GM12878 (cell line): Measurements from ENCODE around the gene BBX. TPM values are rescaled to one million over a fixed set of nuclear protein-coding genes. Genes with fewer than 3 reads are reported as not detected.

Experiments used
- ATAC-seq: fragments of 200-7000 bp; cut with Tn5 transposase; 3 replicates; pipeline ENCODE4 v1.9.1; 2020; ENCODE audit warnings: mild to moderate bottlenecking, moderate library complexity
- BruUV-seq: library from RNA; stranded (reverse); fragments of 400-500 nt; replicated peaks from 2 replicates; lab custom pipeline; 2021; lab: Mats Ljungman, UMichigan
- CTCF ChIA-PET: fragments of 300-600 bp; sonication (Branson Sonifier 250); formaldehyde crosslinking; extraction: SDS; loops from one replicate; lab custom pipeline; 2021; ENCODE audit warnings: inconsistent platforms; lab: Yijun Ruan, JAX
- POLR2A ChIA-PET: fragments of 350-600 bp; formaldehyde crosslinking; extraction: SDS; loops from one replicate; lab custom pipeline; 2021; ENCODE audit warnings: inconsistent platforms; lab: Charles Lee
- RAD21 ChIA-PET: fragments of 300-600 bp; sonication (Branson Sonifier 250); formaldehyde crosslinking; loops from one replicate; lab custom pipeline; 2023; ENCODE audit warnings: antibody characterized with exemption; ENCODE audit not compliant: unreplicated experiment; lab: Charles Lee
- SMC1A ChIA-PET: fragments of 300-600 bp; sonication (Branson Sonifier 250); formaldehyde crosslinking; loops from one replicate; lab custom pipeline; 2023; ENCODE audit not compliant: unreplicated experiment, uncharacterized antibody; lab: Charles Lee
- DNase-seq: peaks from one replicate; pipeline ENCODE4 v3.0.0-alpha.2; 2011; ENCODE audit warnings: low read depth, low spot score
- FAIRE-seq: peaks from 3 replicates; lab custom pipeline; 2011; peaks lifted over from hg19 to GRCh38; lab: Jason Lieb, UNC
- H2AFZ ChIP-seq: 2 replicates; pipeline ENCODE4 v1.6.0; 2011; ENCODE audit warnings: low read depth, low read length, control low read depth; ENCODE audit not compliant: control insufficient read depth
- H3K27ac ChIP-seq: 2 replicates; pipeline ENCODE4 v1.5.1; 2011; ENCODE audit warnings: control low read depth; ENCODE audit not compliant: control insufficient read depth, insufficient read depth
- H3K27me3 ChIP-seq, 2 experiments: replicated peaks in 1 of 2; 2 replicates each; pipeline versions ENCODE4 v1.6.0 to v1.6.1; 2011; ENCODE audit warnings: low read length in 1 of 2; ENCODE audit not compliant: control insufficient read depth in 2 of 2, insufficient read depth in 2 of 2
- H3K36me3 ChIP-seq, 2 experiments: 2 replicates each; pipeline ENCODE4 v1.5.1; 2011; ENCODE audit warnings: low read length in 1 of 2; ENCODE audit not compliant: control insufficient read depth in 2 of 2, insufficient read depth in 2 of 2
- H3K4me1 ChIP-seq: 2 replicates; pipeline ENCODE4 v1.6.1; 2011; ENCODE audit warnings: mild to moderate bottlenecking, low read length, moderate library complexity, mixed read lengths; ENCODE audit not compliant: control insufficient read depth, insufficient read depth
- H3K4me2 ChIP-seq: 2 replicates; pipeline ENCODE4 v1.6.0; 2011; ENCODE audit warnings: control low read depth; ENCODE audit not compliant: control insufficient read depth, insufficient read depth
- H3K4me3 ChIP-seq: fragments of 200-600 bp; sonication (generic); 2 replicates; pipeline ENCODE4 v1.5.1; 2016
- H3K79me2 ChIP-seq: 2 replicates; pipeline ENCODE4 v1.6.0; 2011; ENCODE audit warnings: low read length; ENCODE audit not compliant: control insufficient read depth, insufficient read depth
- H3K9ac ChIP-seq: 2 replicates; pipeline ENCODE4 v1.8.0; 2011; ENCODE audit warnings: low read length, control low read depth, mixed read lengths; ENCODE audit not compliant: control insufficient read depth, insufficient read depth
- H3K9me3 ChIP-seq: replicated peaks from 3 replicates; pipeline ENCODE4 v1.5.1; 2011; ENCODE audit warnings: mild to moderate bottlenecking, low read length; ENCODE audit not compliant: control insufficient read depth, insufficient read depth
- H4K20me1 ChIP-seq: 2 replicates; pipeline ENCODE4 v1.6.0; 2011; ENCODE audit not compliant: control insufficient read depth, insufficient read depth
- ATF7 ChIP-seq: fragments of 450-650 bp; IDR thresholded peaks from 2 replicates; pipeline ENCODE4 v1.6.1; 2016; ENCODE audit warnings: low read depth, mild to moderate bottlenecking
- CHD4 ChIP-seq: fragments of 200-600 bp; sonication (generic); IDR thresholded peaks from 2 replicates; pipeline ENCODE4 v1.6.1; 2016; ENCODE audit warnings: mild to moderate bottlenecking
- HSF1 ChIP-seq: fragments of 150-350 bp; IDR thresholded peaks from 2 replicates; pipeline ENCODE4 v1.6.1; 2014; ENCODE audit warnings: mild to moderate bottlenecking, low read depth, low read length
- MTA2 ChIP-seq: fragments of 450-650 bp; IDR thresholded peaks from 2 replicates; pipeline ENCODE4 v1.6.1; 2016; ENCODE audit warnings: low read depth, mild to moderate bottlenecking, moderate library complexity
- NFYA ChIP-seq: IDR thresholded peaks from 2 replicates; pipeline ENCODE4 v1.6.1; 2011; ENCODE audit warnings: low read depth, mild to moderate bottlenecking, low read length, improper control_type of control experiment, borderline replicate concordance
- NR2F1 ChIP-seq: fragments of 450-650 bp; conservative IDR thresholded peaks from 2 replicates; pipeline ENCODE4 v1.6.1; 2017; ENCODE audit warnings: mild to moderate bottlenecking
- RELA ChIP-seq: fragments of 450-650 bp; IDR thresholded peaks from 2 replicates; pipeline ENCODE4 v1.8.0; 2014; ENCODE audit warnings: borderline replicate concordance; ENCODE audit not compliant: partially characterized antibody
- RUNX3 ChIP-seq: IDR thresholded peaks from 2 replicates; pipeline ENCODE4 v1.6.1; 2012; ENCODE audit warnings: low read length, inconsistent platforms
- SREBF2 ChIP-seq: IDR thresholded peaks from 2 replicates; pipeline ENCODE4 v1.6.1; 2012; ENCODE audit warnings: mild to moderate bottlenecking, low read length
- TCF12 ChIP-seq: IDR thresholded peaks from 2 replicates; pipeline ENCODE4 v1.6.1; 2011; ENCODE audit warnings: low read depth, mild to moderate bottlenecking, low read length
- WGBS: methylation state at CpG from one replicate; pipeline ENCODE4 v1.1.6; 2016; ENCODE audit warnings: low lambda C conversion rate; ENCODE audit not compliant: insufficient replicate concordance, insufficient coverage; ENCODE audit errors: missing lambda C conversion rate; 5-methylcytosine and 5-hydroxymethylcytosine counted together
- in situ Hi-C: fragments of 300-500 bp; cut with MboI; formaldehyde crosslinking; loops from 9 replicates; pipeline ENCODE4 v1.14.3; 2018; ENCODE audit warnings: mixed read lengths
- intact Hi-C: fragments of 100-400 bp; cut with micrococcal nuclease; formaldehyde crosslinking; loops from one replicate; pipeline ENCODE4 v1.14.2; 2022; ENCODE audit not compliant: unreplicated experiment
- polyA plus RNA-seq, 11 experiments: library from polyadenylated mRNA; depleted of rRNA in 4 of 11; unstranded in 6 of 11; stranded (reverse) in 5 of 11; fragments of >200 nt; fragmentation: Nextera tagmentation in 4 of 11; fragmentation: Illumina TruSeq in 1 of 11; extraction: Ambion mirVana in 4 of 11; extraction: Trizol in 1 of 11; gene quantifications; 1 replicate in 1 of 11; 2 replicates in 10 of 11; pipeline versions ENCODE4 v1.2.1 to v1.2.3, GENCODE V29; 2011 to 2016; ENCODE audit warnings: inconsistent platforms in 2 of 11, missing spikeins in 2 of 11, low read depth in 1 of 11
- total RNA-seq, 4 experiments: library from RNA; depleted of rRNA in 3 of 4; stranded (reverse); fragments of >200 nt in 3 of 4; fragmentation: Illumina TruSeq in 1 of 4; extraction: Trizol in 1 of 4; gene quantifications; 2 replicates each; pipeline versions ENCODE4 v1.2.1 to v1.2.3, GENCODE V29; 2013 to 2021
- TF ChIP-seq, protein P1 (sequence below): fragments of 450-650 bp; IDR thresholded peaks from 2 replicates; pipeline ENCODE4 v1.6.1; 2016; ENCODE audit warnings: mild to moderate bottlenecking

Gene BBX
- total and polyA plus RNA-seq, 10 of the 15 experiments (the other 5 are each of a cell fraction or from before 2014, with no cell fraction given), result 13.3 to 38.5 (median 32.0) TPM

GRCh38 chr3:107590786-107591185 lies 68.0 kb downstream of the BBX start:
- Histone ChIP-seq H4K20me1 (no peaks in the 10 kb centered on the region), H3K4me1 (peaks cover 7% of the 10 kb centered on the region), H3K4me3 (no peak overlapping the region), H3K36me3 (no peaks in the 10 kb centered on the region), H3K9me3 (no peaks in the 10 kb centered on the region; the same call in 2 of the 3 replicates), H3K27me3 (no peaks in the 10 kb centered on the region), H2AFZ (no peak overlapping the region), H3K79me2 (no peaks in the 10 kb centered on the region; the same call in 1 of the 2 replicates), H3K27ac (no peak overlapping the region), H3K9ac (no peak overlapping the region), H3K4me2 (no peak overlapping the region)
- ChIA-PET POLR2A (interaction anchor here (0.7 to 1.1 kb wide), 2 partner anchors 8 to 44 kb away, joined by 3 read pairs; no protein-coding TSS in a partner anchor), CTCF (interaction anchor here (1.9 to 3.5 kb wide), 4 partner anchors 10 to 86 kb away, joined by 5 to 15 read pairs (median 10); no protein-coding TSS in a partner anchor), SMC1A (interaction anchor here (1.1 to 5.2 kb wide), 3 partner anchors 10 to 43 kb away, joined by 3 to 32 read pairs (median 12); no protein-coding TSS in a partner anchor), RAD21 (interaction anchor here (1.6 kb wide), 1 partner anchor 10 kb away, joined by 6 read pairs; no protein-coding TSS in a partner anchor)
- in situ Hi-C loops, result no loop called here
- DNase-seq (no peak), ATAC-seq (no peak), FAIRE-seq (no peak)
- TF ChIP-seq TCF12, result no peak
- TF ChIP-seq SREBF2, result no peak
- no peak for TF ChIP-seq NFYA
- no peak for TF ChIP-seq MTA2
- no peak for TF ChIP-seq RELA
- no peak for TF ChIP-seq CHD4
- TF ChIP-seq, protein P1, sequence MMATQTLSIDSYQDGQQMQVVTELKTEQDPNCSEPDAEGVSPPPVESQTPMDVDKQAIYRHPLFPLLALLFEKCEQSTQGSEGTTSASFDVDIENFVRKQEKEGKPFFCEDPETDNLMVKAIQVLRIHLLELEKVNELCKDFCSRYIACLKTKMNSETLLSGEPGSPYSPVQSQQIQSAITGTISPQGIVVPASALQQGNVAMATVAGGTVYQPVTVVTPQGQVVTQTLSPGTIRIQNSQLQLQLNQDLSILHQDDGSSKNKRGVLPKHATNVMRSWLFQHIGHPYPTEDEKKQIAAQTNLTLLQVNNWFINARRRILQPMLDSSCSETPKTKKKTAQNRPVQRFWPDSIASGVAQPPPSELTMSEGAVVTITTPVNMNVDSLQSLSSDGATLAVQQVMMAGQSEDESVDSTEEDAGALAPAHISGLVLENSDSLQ, result no peak
- no peak for TF ChIP-seq ATF7
- TF ChIP-seq RUNX3, result no peak
- TF ChIP-seq HSF1, result no peak
- no peak for TF ChIP-seq NR2F1
- no TSS peak for BruUV-seq
- 92% methylated on average over 1 of the region's 1 CpG for WGBS
- intact Hi-C loops, result no loop called here
